Activated naive CD4-positive, alpha-beta T cell (primary cell): ENCODE measurements around the gene HDAC10.
A peak's percentile ranks its signal among the peaks of the same experiment; 100 is the strongest.

ENCODE experiments used
- DNase-seq, 4 experiments: peaks; one replicate each; lab custom pipeline; 2025; lab: John Stamatoyannopoulos, UW

Gene HDAC10, protein sequence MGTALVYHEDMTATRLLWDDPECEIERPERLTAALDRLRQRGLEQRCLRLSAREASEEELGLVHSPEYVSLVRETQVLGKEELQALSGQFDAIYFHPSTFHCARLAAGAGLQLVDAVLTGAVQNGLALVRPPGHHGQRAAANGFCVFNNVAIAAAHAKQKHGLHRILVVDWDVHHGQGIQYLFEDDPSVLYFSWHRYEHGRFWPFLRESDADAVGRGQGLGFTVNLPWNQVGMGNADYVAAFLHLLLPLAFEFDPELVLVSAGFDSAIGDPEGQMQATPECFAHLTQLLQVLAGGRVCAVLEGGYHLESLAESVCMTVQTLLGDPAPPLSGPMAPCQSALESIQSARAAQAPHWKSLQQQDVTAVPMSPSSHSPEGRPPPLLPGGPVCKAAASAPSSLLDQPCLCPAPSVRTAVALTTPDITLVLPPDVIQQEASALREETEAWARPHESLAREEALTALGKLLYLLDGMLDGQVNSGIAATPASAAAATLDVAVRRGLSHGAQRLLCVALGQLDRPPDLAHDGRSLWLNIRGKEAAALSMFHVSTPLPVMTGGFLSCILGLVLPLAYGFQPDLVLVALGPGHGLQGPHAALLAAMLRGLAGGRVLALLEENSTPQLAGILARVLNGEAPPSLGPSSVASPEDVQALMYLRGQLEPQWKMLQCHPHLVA

DNA sequence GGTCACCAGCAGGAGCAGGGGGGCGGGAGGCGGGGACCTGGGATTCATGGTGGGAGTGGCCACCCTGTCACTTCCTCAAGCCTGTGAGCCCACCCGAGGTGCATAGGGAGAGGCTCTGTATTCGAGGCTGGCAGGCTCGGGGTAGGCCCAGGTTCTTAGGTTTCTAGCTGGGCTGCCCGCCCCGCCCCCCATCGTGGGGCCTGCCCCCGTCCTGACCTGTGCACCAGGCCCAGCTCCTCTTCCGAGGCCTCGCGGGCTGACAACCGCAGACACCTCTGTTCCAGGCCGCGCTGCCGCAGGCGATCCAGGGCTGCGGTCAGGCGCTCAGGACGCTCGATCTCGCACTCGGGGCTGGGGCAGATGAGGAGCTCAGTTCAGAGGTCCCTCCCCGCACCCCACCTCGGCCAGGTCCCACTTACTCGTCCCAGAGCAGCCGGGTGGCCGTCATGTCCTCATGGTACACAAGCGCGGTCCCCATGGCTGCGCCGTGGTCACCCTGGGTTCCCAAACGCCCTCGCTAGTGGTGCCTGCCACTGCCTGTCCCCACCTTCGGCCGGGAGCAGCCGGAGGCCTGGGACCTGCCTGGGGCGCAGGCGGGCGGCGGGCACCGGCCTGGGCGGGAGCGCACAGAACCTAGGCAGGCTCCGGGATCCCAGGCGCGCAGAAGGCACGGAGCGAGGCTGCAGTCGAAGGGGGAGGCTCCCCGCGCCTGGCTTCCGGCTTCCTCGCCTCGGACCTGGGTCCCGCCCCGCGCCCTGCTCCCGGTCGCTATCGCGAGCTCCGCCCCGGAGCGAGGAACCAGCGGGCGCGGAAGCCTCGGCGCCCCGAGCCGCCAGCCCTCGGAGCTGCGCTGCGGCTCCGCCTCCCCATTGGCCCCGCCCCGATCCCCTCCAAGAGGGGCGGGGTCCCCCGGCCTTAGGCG is at the start of gene HDAC10:
Gene HDAC10 (minus strand): TSS at position 711 of the 922 bp plus-strand sequence. CDS start 233 bp downstream, at position 478.
- DNase-seq: peak in 3 of 4 experiments; percentile 47 to 77 (median 60)

DNA sequence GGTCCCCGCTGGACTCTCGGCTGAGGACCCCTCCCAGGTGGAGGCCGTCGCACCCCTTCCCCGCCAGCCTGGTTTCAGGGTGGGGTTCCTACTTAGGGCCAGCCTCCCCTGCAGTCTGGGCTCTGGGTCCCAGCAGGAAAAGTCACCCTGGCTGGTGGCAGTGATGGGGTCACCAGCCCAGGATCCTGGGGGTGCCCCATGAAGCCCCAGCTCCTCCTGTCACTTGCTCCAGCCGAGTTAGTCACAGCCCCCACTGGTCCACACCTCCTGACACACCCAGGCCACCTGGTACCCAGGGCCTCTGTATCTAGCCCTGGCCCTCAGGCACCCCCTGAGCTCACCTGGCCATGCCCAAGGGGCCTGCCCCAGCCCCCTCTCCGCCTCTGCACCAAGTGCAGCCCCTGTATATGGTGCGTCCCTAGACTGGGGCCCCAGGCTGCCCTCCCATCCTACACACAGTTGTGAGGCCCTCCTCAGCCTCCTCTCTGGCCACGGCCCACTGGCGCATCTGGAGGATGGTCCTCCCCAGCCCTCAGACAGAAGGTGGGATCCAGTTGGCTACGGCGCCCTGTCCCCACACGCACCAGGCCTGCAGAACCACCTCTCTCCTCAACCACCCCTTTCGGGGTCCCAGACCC is 49.7 kb upstream of the HDAC10 start:
- DNase-seq: no peak

DNA sequence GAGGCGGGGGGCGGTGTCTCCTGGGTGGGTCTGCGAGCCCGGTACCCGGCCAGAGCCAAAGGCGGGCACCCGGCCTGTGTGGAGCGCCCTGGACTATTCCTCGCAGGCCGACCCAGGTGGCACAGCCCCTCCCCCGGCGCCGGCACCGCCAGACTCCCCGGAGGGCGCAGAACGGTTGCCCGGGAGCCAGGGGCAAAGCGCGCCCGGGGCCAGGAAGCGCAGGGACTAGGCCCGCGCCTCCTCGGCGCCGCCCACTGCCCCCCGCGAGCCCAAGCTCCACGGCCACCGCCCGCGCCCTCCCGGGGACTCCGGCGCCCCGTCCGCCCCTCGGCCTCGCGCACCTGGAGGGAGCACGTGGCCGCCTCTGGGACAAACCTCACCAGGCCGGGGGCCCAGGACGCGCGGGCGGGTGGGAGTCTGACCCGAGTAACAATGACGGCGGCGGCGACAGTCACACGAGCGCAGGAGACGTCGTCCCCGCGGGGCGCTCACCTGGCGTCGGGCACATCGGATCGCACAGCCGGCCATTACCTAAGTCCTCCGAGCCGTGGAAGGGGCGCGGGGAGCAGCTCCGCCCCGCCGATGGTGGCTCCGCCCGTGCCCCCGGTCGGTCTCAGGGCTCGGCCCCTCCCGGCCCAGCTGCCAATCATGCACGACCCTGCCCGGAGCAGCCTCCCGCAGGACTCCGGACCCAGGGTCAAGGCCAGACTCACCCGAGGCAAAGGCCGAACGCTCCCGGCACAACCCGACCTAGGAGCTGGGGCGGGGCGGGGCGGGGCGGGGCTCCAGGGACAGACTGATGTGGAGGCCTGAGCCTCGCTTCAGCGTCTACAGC is 48.9 kb upstream of the HDAC10 start:
- DNase-seq: no peak

DNA sequence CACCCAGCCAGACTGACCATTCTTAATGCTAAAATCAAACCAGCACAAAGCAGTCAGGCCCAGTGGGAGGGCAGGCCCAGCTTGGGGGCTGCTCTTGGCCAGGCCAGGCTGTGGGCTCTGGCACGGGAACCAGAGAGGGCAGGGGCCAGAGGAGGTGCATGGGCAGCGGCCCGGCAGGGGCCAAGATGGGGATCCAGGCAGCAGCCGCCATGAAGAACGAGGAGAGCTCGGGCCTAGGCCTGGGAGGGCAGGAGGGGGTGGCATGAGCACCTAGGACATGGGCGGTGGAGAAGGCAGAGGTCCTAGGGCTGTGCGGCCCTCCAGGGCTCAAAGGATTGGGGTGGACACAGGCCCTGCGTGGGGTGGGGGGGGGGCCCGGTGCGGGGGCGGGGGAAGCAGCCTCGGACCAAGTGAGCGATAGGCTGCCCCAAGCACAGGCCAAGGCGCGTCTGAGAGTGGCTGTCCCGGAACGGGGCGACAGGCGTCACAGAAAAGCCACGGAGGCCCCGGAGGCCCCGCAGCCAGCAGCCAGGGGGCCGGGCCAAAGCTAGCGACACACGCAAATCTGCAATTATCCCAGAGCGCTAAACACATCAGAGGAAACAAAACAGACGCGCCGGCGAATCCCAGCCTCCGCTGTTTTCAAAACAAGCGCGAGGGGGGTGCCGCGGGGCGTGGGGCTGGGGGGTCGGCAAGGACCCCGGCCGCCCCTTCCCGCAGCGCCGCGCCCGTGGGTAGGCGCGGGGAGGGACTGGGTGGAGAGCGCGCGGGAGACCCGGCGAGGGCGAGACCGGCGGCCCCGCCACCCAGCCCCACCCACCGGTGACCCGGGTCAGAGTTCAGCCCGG is 48.1 kb upstream of the HDAC10 start:
- DNase-seq: no peak

DNA sequence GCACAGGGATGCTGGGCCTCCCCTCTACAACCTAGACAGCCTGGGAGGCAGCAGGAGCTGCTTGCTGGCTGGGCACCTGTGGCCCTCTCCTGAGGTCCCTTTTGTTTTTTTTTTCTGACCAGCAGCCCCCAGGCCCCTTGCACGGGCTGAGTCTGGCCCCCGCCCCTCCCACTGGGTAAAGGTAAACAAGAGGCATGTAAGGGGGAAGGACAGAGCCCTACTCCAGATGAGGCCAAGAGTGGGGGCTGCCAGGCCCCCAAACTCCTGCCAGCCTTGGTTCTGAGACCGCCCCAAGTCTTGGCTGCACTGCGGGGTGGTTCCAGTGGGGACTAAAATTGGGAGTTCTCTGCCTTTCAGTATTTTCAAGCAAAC is 47.2 kb upstream of the HDAC10 start:
- no peak for DNase-seq

DNA sequence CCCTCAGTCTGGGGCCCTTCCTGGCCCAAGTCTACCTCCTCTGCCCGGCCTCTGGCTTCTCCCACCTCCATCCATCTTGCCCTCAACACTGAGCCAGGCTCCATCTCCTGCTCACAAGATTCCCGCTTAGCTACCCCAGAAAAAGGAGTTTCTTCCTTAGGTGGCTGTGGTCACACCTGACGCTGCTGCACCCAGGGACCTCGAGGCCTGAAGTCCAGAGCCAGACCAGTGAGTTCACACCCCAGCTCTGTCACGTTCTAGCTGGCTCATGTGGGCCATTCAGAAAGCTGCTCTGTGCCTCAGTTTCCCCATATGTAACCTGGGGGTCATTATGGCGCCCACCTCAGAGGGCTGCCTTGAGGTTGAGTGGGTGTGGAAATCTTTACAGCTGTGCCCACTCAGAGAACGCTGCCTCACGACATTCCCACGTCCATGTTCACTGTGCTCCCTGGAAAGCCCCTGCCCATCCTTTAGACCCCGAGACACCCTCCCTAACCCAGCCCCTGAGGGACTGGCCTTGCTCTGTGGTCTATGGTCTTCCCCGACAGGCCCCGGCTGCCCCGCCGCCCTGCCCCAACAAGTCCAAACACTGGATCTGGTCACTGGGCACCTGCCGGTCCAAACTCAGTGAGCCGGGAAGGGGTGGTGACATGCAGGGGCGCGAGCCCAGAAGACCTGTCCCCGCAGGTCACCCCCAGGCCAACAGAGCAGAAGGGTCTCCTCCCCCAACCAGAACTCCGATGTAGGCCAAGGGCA is 46.6 kb upstream of the HDAC10 start:
- DNase-seq: no peak

DNA sequence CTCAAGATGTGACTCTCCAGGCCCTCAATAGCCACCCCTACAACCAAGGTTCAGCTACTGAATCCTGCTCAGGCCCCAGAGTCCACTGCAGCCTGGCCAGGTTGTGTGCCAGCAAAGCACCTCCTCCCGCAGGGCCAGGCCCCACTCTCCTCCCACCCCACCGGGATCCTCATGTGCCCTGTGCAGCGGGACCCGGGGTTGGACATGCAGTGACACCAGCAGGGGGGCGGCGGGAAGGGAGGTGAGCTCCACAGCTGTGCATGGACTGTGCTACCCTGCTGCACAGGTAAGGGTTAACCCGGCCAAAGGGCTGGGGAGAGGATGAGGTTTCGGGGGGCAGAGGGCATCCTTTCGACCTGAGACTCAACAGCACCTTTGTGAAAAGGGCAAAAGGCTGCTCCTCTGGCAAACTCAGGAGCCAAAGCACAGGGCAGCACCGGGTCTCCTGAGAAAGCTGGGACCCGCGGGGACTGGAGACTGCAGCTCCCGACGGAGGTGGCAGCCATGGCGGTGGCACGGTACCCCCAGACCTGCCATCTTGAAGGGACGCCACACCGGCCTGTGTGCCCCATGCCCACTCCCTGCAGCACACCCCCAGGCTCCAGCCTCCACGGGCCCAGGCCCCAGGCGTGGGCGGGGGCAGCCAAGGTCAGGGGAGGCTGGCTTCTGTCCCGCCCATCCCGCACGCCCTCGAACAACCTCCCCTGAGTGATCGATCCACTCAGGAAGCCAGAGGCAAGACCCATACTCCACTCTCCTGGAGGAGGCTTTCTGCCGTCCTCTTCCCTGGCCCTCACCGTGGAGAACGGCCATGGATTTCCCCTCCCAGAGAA is 45.8 kb upstream of the HDAC10 start:
- DNase-seq: no peak

DNA sequence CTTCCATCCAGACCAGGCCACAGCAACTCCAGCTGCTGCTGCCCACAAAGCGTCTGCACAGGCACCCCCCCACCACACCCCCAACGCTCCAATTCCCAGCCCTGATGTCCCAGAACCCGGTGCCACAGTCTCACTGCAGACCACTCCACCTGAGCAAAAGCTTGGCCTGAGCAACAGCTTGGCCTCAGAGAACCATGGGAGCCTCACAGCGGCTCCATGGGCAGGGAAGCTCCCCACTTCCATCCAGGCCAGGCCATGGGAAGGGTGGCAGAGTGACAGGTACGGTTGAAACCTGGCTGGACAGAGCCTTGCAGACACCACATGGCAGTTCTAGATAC is 43.2 kb upstream of the HDAC10 start:
- DNase-seq: no peak

DNA sequence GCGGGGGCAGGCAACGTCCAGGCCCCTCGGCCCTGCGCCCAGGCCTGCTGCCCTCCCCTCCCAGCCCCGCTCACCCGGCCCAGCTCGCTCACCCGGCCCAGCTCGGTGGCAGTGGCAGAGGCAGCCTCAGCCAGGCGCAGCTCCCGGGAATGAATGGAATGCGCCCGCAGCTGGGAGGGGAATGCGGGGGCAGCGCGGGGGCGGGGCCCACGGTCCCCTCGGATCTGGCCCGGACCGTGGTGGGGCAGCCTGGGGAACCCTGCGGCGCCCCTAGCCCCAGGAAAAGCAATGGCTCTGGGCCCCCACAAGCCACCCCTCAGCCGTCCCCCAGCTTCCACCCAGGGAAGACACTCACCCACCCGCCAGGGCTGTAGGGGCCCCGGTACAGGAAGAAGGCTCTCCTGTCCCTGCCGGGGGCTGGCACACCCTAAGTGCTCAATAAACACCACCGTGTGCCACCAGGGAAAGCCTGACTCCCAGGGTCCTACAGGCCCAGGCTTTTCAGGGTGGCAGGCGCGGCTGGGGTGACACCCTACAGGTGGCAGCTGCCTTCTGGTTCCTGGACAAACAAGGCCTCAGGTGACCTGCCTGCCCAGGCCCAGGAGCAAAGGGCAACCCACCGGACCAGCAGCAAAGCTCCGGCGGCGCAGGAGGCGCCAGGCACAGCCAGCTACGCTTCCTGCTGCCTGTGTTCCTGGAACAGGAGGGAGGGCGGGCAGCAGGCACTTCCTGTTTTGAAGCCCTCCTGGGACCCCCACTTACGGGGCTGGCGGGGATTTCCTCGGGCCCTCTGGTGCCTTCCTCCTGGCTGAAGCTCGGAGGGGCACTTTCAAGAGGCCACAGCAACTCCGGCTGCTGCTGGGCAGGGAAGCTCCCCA is 42.6 kb upstream of the HDAC10 start:
- DNase-seq: no peak

DNA sequence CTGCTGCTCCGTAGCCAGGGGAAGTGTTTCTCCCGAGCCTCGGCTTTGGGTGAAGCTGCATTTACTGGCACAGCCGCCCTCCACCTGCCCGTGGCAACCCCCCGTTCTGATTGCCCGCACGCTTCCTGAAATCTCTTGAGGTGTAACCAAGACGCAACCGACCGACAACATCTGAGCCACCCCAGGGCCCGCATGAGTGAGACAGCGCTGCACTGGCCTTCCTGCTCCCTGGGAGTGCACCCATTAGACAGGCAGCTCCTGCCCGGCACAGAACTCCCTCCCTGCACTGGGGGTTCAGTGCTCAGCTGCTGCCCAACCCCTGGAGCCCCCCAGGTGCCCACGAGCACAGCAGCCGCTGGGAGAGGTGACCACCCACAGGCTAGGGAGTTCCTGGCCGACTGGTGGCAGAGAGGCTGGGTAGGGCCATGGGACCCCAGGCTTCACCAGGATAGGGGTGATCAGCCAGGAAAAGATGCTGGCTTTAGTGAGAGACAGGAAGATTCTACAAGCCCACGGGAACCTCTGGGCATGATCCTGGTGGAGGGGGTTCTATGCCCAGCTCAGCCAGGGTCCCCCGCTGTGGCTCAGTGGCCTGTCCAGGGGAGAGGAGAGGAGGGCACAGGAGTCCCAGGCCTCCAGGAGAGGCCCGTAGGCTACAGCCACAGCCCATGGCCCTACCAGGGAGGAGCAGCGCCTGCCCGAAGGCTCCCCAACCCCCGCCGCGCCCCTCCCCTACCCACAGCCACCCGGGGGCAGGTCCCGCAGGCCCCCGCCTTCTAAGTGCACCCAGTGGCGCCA is 41.8 kb upstream of the HDAC10 start:
- no peak for DNase-seq

DNA sequence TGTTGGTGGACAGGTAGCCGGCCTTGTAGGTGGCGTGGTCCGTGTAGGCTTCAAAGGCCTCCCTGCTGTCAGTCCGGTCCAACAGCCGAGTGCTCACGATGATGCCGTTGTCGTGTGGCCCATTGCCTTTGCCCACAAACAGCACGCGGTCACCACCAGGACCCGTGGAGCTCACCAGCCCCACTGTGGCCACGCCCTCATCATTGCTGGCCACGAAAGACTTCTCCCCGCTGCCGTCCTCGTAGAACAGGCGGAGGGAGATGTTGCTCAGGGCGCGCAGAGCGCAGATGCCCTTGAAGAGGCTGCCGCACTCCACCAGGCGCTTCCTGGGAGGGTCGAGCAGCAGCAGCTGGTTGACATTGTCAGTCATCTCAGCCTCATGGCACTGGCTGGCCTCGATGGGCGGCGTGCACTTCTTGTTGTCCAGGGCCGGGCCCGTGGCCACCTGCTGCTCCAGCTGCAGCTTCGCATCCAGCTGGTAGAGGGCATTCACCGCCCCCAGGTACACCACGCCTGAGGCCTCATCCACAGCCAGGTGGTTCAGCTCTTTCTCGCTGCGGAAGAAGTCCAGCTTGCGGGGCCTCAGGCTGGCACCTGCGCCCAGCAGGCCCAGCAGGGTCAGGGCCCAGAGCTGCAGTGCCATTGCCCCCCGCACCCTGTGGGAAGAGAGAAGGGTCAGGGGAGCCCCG is 39.0 kb upstream of the HDAC10 start:
- DNase-seq: no peak

DNA sequence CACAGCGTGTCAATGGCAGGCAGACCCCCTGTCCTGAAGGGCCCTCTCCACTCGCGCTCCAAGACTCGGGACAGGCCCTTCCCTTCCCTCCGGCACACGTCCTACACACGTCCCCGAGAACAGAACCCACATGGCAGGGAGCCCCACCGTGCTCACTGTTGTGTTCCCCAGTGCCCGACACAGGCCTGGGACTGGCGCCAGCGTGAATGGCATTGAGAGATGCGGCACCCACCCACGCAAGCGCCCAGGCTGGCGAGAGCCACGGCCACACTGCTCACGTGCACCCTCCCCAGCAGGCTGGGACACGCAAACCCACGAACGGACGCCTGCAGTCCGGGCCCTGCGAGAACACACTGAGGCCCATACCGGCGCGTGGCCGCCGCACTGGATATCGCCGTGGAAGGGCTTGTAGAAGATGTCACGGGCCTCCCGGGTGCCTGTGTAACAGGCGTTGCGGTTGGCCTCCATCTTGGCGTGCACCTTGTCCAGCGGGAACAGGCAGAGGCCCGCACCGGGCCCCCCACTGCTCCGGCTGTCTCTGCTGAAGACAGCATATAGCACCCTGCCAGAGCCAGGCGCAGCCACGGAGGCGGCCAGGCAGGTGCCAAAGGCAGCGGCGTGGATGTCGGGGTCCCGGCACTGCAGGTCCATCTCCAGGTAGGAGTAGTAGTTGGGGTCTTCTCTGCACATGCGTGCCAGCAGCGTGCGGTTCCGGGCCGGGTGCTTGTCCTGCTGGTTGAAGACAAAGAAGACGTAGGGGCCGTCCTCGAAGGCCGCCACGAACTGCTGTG is 38.3 kb upstream of the HDAC10 start:
- DNase-seq: no peak

DNA sequence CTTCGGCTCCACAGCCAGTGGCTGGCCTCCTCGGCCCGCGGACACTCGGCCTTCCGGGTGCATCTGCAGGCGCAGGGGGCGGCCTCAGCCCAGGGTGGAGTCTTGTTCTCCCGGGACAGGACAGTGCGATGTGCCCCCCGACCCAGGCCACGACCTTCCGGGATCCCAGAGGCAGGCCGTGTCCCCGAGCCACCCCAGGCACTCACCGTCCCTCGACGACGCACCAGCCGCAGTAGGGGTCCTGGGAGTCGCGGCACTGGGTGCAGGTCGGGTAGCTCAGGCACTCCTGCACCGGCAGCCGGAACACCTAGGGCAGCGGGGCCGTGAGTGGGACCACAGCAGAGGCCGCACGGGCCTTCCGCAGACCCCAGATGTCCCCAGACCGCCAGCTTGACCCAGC is 36.7 kb upstream of the HDAC10 start:
- no peak for DNase-seq

DNA sequence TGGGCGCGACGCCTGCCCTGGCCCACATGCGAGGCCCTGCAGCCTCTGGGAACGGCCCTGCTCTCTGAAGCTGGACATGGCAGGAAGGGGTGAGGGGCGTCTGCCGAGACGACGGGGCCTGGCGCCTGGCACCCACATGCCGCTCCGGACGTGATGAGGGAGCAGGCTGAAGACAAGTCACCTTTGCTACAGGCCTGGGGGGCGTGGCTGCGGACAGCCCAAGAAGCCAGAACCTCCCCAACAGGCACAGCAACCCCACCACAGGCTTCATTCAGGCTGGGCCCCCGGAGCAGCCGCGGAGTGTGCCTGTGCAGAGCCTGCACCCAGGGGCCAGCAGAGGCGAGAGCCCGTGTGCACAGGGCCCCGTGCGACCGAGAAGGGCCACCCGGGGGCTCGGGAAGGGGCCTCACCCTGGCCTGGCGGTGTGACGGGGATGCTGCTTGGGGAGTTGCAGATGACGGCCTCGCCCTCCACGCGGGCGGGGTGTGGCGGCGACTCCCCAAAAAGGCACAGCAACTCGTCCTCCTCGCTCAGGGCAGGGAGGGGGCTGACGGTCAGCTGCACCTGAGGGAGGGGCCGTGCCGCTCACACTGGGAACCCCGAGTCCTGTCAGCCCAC is 35.7 kb upstream of the HDAC10 start:
- DNase-seq: no peak

DNA sequence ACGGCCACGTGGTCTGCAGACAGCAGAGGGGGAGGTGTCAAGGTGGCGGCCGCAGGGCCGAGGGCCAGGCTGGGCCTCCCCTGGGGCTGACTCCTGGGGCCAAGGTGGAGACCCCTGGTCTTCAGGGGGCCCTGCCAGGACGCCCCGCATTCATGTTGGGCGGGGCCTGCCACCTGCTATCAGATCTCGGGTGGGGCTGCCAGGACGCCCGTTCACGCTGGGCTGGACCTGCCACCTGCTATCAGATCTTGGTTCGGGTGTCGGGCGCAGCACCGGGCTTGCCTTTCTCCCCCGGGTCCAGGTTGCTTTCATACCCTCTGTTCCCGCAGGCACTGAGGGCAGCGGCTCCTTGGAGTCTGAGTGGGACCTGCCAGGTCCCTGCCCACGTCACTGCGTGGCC is 35.2 kb upstream of the HDAC10 start:
- DNase-seq: no peak
